ENCODE results near the gene JAZF1. TPM values are rescaled to one million over a fixed set of nuclear protein-coding genes. Genes with fewer than 3 reads are reported as not detected.

The JAZF1 gene
- total and polyA plus RNA-seq, 2 of the 8 experiments (the other 6 are each of a cell fraction or from before 2014, with no cell fraction given), result 2.6 to 21.8 TPM

DNA sequence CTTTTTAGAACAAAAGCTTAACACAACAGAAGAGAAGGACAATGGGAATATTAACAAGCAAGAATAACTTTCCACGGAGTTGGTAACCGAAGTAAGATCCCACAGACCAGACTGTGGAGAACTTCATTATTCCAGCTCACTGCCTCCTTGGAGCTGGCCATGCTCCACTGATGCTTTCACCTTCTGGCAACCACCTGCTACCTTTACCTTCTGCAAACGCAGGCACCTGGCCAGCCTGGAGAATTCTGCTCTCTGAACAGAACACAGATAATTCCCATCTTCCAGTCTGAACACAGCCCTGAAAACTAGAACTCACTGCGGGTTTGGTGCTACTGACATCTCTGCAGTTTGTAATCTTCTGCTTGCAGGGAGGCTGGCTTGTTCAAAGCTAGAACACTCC lies 66.5 kb downstream of the JAZF1 start (continued):
- TF ChIP-seq, protein P1, sequence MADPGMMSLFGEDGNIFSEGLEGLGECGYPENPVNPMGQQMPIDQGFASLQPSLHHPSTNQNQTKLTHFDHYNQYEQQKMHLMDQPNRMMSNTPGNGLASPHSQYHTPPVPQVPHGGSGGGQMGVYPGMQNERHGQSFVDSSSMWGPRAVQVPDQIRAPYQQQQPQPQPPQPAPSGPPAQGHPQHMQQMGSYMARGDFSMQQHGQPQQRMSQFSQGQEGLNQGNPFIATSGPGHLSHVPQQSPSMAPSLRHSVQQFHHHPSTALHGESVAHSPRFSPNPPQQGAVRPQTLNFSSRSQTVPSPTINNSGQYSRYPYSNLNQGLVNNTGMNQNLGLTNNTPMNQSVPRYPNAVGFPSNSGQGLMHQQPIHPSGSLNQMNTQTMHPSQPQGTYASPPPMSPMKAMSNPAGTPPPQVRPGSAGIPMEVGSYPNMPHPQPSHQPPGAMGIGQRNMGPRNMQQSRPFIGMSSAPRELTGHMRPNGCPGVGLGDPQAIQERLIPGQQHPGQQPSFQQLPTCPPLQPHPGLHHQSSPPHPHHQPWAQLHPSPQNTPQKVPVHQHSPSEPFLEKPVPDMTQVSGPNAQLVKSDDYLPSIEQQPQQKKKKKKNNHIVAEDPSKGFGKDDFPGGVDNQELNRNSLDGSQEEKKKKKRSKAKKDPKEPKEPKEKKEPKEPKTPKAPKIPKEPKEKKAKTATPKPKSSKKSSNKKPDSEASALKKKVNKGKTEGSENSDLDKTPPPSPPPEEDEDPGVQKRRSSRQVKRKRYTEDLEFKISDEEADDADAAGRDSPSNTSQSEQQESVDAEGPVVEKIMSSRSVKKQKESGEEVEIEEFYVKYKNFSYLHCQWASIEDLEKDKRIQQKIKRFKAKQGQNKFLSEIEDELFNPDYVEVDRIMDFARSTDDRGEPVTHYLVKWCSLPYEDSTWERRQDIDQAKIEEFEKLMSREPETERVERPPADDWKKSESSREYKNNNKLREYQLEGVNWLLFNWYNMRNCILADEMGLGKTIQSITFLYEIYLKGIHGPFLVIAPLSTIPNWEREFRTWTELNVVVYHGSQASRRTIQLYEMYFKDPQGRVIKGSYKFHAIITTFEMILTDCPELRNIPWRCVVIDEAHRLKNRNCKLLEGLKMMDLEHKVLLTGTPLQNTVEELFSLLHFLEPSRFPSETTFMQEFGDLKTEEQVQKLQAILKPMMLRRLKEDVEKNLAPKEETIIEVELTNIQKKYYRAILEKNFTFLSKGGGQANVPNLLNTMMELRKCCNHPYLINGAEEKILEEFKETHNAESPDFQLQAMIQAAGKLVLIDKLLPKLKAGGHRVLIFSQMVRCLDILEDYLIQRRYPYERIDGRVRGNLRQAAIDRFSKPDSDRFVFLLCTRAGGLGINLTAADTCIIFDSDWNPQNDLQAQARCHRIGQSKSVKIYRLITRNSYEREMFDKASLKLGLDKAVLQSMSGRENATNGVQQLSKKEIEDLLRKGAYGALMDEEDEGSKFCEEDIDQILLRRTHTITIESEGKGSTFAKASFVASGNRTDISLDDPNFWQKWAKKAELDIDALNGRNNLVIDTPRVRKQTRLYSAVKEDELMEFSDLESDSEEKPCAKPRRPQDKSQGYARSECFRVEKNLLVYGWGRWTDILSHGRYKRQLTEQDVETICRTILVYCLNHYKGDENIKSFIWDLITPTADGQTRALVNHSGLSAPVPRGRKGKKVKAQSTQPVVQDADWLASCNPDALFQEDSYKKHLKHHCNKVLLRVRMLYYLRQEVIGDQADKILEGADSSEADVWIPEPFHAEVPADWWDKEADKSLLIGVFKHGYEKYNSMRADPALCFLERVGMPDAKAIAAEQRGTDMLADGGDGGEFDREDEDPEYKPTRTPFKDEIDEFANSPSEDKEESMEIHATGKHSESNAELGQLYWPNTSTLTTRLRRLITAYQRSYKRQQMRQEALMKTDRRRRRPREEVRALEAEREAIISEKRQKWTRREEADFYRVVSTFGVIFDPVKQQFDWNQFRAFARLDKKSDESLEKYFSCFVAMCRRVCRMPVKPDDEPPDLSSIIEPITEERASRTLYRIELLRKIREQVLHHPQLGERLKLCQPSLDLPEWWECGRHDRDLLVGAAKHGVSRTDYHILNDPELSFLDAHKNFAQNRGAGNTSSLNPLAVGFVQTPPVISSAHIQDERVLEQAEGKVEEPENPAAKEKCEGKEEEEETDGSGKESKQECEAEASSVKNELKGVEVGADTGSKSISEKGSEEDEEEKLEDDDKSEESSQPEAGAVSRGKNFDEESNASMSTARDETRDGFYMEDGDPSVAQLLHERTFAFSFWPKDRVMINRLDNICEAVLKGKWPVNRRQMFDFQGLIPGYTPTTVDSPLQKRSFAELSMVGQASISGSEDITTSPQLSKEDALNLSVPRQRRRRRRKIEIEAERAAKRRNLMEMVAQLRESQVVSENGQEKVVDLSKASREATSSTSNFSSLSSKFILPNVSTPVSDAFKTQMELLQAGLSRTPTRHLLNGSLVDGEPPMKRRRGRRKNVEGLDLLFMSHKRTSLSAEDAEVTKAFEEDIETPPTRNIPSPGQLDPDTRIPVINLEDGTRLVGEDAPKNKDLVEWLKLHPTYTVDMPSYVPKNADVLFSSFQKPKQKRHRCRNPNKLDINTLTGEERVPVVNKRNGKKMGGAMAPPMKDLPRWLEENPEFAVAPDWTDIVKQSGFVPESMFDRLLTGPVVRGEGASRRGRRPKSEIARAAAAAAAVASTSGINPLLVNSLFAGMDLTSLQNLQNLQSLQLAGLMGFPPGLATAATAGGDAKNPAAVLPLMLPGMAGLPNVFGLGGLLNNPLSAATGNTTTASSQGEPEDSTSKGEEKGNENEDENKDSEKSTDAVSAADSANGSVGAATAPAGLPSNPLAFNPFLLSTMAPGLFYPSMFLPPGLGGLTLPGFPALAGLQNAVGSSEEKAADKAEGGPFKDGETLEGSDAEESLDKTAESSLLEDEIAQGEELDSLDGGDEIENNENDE (IDR thresholded peaks at IDR 0.05; ENCODE audit: insufficient replicate concordance, low read length), result no peak

Measured in H1 (cell line).